Fibroblast of lung (primary cell): ENCODE measurements around the gene TM7SF2.

ENCODE experiments used
- EZH2 ChIP-seq: IDR thresholded peaks from 2 replicates; pipeline ENCODE4 v1.5.1; 2012; ENCODE audit warnings: low read length, control low read depth, mild to moderate bottlenecking; ENCODE audit errors: missing control alignments
- TF ChIP-seq, protein P1 (sequence below), 2 donors: IDR thresholded peaks in 1 of 2; conservative IDR thresholded peaks in 1 of 2; 1 replicate in 1 of 2; 2 replicates in 1 of 2; pipeline ENCODE4 v1.5.1; 2011 to 2012; ENCODE audit warnings: low read length in 2 of 2, control low read depth in 1 of 2, inconsistent platforms in 1 of 2, low read depth in 1 of 2, mild to moderate bottlenecking in 1 of 2

DNA sequence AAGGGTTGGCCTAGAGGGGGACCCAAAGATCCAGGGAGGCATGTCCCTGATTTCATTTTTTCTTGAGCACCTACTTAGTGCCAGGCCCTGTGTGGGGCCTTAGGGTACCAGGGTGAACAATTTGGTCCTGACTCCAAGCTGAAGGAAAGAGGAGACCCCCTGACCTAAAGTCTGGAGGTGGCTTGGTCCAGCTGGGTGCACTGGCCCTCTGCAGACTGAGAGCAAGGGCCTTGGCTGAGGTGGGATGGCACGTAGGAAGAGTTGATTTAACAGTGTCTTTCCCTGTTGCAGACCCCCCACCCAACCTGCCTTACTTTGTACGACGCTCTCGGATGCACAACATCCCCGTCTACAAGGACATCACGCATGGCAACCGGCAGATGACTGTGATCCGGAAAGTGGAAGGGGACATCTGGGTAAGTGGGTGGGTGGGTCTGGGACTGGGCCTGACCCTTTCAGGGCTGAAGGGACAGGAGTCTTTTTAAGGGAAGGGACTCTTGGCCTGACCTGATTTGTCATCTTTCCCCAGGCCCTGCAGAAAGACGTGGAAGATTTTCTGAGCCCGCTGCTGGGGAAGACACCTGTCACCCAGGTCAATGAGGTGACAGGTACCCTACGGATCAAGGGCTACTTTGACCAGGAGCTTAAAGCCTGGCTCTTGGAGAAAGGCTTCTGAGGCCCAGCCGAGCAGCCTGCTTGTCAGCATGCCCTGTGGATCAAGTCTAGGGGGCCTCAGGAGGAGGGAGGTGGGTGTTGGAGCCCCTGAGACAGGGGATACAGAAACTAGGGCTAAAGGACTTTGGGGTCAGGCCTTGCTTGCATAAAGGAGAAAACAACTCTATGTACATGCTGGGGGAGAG is 13.8 kb downstream of the TM7SF2 start:
- TF ChIP-seq, protein P1, sequence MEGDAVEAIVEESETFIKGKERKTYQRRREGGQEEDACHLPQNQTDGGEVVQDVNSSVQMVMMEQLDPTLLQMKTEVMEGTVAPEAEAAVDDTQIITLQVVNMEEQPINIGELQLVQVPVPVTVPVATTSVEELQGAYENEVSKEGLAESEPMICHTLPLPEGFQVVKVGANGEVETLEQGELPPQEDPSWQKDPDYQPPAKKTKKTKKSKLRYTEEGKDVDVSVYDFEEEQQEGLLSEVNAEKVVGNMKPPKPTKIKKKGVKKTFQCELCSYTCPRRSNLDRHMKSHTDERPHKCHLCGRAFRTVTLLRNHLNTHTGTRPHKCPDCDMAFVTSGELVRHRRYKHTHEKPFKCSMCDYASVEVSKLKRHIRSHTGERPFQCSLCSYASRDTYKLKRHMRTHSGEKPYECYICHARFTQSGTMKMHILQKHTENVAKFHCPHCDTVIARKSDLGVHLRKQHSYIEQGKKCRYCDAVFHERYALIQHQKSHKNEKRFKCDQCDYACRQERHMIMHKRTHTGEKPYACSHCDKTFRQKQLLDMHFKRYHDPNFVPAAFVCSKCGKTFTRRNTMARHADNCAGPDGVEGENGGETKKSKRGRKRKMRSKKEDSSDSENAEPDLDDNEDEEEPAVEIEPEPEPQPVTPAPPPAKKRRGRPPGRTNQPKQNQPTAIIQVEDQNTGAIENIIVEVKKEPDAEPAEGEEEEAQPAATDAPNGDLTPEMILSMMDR (conservative IDR thresholded peaks at IDR 0.05 in 1 of 2, IDR thresholded peaks at IDR 0.05 in 1 of 2; ENCODE audit: low read depth in 1 of 2, low read length in 2 of 2): no peak
- no peak for TF ChIP-seq EZH2
